Left lung (tissue), 10 donors: Measurements from ENCODE around the gene TTC1. TPM values are rescaled to one million over a fixed set of nuclear protein-coding genes. Genes with fewer than 3 reads are reported as not detected.
A peak's percentile ranks its signal among the peaks of the same experiment; 100 is the strongest.

ENCODE experiments used
- ATAC-seq: fragments of 200-7000 bp; cut with Tn5 transposase; one replicate; pipeline ENCODE4 v1.9.1; 2020; ENCODE audit warnings: moderate library complexity
- DNase-seq, 4 donors: peaks; one replicate each; pipeline ENCODE4 v3.0.0-alpha.2; 2013 to 2020
- H3K27ac ChIP-seq, 2 donors: fragments of 200-600 bp; sonication (generic) in 1 of 2; one replicate each; pipeline versions ENCODE4 v1.5.0 to v1.8.0; 2020 to 2021
- H3K27me3 ChIP-seq, 2 donors: fragments of 200-600 bp; sonication (generic) in 1 of 2; one replicate each; pipeline versions ENCODE4 v1.5.0 to v1.8.0; 2020 to 2021
- H3K36me3 ChIP-seq, 2 donors: fragments of 200-600 bp; sonication (generic) in 1 of 2; one replicate each; pipeline versions ENCODE4 v1.5.0 to v1.8.0; 2020 to 2021
- H3K4me1 ChIP-seq, 2 donors: fragments of 200-600 bp; one replicate each; pipeline ENCODE4 v1.8.0; 2021
- H3K4me3 ChIP-seq, 2 donors: fragments of 200-600 bp; sonication (generic) in 1 of 2; one replicate each; pipeline versions ENCODE4 v1.5.0 to v1.8.0; 2020 to 2021; ENCODE audit warnings: mild to moderate bottlenecking in 1 of 2
- H3K9me3 ChIP-seq, 2 donors: fragments of 200-600 bp; sonication (generic) in 1 of 2; one replicate each; pipeline versions ENCODE4 v1.5.0 to v1.8.0; 2020 to 2021
- CTCF ChIP-seq, 2 donors: fragments of 200-600 bp; sonication (generic) in 1 of 2; IDR thresholded peaks; one replicate each; pipeline versions ENCODE4 v1.5.0 to v1.8.0; 2021; ENCODE audit warnings: antibody characterized with exemption in 2 of 2
- intact Hi-C, 2 donors: fragments of 100-400 bp; cut with DNase I; formaldehyde crosslinking; loops; one replicate each; pipeline versions ENCODE4 v1.11.2 to v1.14.2; 2022
- polyA plus RNA-seq, 6 donors: library from polyadenylated mRNA; unstranded; fragments of 120-200 nt; gene quantifications; one replicate each; pipeline ENCODE4 v1.2.1, GENCODE V29; 2013; ENCODE audit not compliant: insufficient read length in 6 of 6
- total RNA-seq, 2 donors: library from RNA; stranded (reverse); fragmentation: NEBNext Ultra II Directional; extraction: Animal tissue kit (Norgen Biotek cat#: 25700); gene quantifications; one replicate each; pipeline ENCODE4 v1.2.1, GENCODE V29; 2021
- donor health status: DM: no; HTN: yes; CAD: no.
- donor health status: DM: no; HTN: no; CAD: no.

The TTC1 gene
- total and polyA plus RNA-seq, 8 donors: 43.1 to 58.5 (median 53.5) TPM

- peaks cover 0 to 3% of the 10 kb centered on the region in 2 donors for H3K4me1 ChIP-seq
- ATAC-seq: no peak
- no peak for TF ChIP-seq CTCF (IDR thresholded peaks at IDR 0.05)
- H3K9me3 ChIP-seq: no peaks in the 10 kb centered on the region
- H3K4me3 ChIP-seq: no peak overlapping the region
- no peak overlapping the region for H3K27ac ChIP-seq
- peaks cover 0 to 54% of the 10 kb centered on the region in 2 donors for H3K36me3 ChIP-seq
- no peak for DNase-seq
- no peaks in the 10 kb centered on the region for H3K27me3 ChIP-seq
- intact Hi-C loops: no loop called here
These were observed 36.0 kb downstream of the TTC1 start for GRCh38 chr5:160044967-160045366.

- ATAC-seq: peak; percentile 17
- intact Hi-C loops: no loop called here
- H3K36me3 ChIP-seq: peaks cover 0 to 56% of the 10 kb centered on the region in 2 donors
- peaks cover 0 to 3% of the 10 kb centered on the region in 2 donors for H3K4me1 ChIP-seq
- no peak for TF ChIP-seq CTCF (IDR thresholded peaks at IDR 0.05)
- H3K27me3 ChIP-seq: no peaks in the 10 kb centered on the region
- no peak overlapping the region for H3K27ac ChIP-seq
- DNase-seq: no peak
- H3K4me3 ChIP-seq: no peak overlapping the region
- H3K9me3 ChIP-seq: no peaks in the 10 kb centered on the region
These were observed 38.5 kb downstream of the TTC1 start for GRCh38 chr5:160047423-160047822.

- intact Hi-C loops: no loop called here
- Histone ChIP-seq H3K27ac (no peak overlapping the region), H3K9me3 (no peaks in the 10 kb centered on the region), H3K36me3 (peaks cover 0 to 60% of the 10 kb centered on the region in 2 donors), H3K27me3 (no peaks in the 10 kb centered on the region), H3K4me1 (peaks cover 0 to 3% of the 10 kb centered on the region in 2 donors), H3K4me3 (no peak overlapping the region)
- TF ChIP-seq CTCF (IDR thresholded peaks at IDR 0.05): no peak
- ATAC-seq (peak; percentile 80), DNase-seq (peak in 1 of 4 donors; percentile 37)
These were observed 39.2 kb downstream of the TTC1 start for GRCh38 chr5:160048131-160048530.

GRCh38 chr5:160049099-160049498 lies 40.2 kb downstream of the TTC1 start:
- H3K4me1 ChIP-seq: peaks cover 0 to 3% of the 10 kb centered on the region in 2 donors
- intact Hi-C loops: no loop called here
- H3K36me3 ChIP-seq: peaks cover 0 to 62% of the 10 kb centered on the region in 2 donors
- H3K27ac ChIP-seq: no peak overlapping the region
- no peak for ATAC-seq
- H3K4me3 ChIP-seq: no peak overlapping the region
- no peaks in the 10 kb centered on the region for H3K27me3 ChIP-seq
- no peak for DNase-seq
- no peaks in the 10 kb centered on the region for H3K9me3 ChIP-seq
- TF ChIP-seq CTCF (IDR thresholded peaks at IDR 0.05): no peak

- ATAC-seq: no peak
- no peaks in the 10 kb centered on the region for H3K4me1 ChIP-seq
- peaks cover 0 to 94% of the 10 kb centered on the region in 2 donors for H3K36me3 ChIP-seq
- H3K9me3 ChIP-seq: no peaks in the 10 kb centered on the region
- no peaks in the 10 kb centered on the region for H3K27me3 ChIP-seq
- TF ChIP-seq CTCF (IDR thresholded peaks at IDR 0.05): no peak
- H3K4me3 ChIP-seq: no peak overlapping the region
- no peak for DNase-seq
- intact Hi-C loops: no loop called here
- H3K27ac ChIP-seq: no peak overlapping the region
These were observed 45.1 kb downstream of the TTC1 start for GRCh38 chr5:160054047-160054446.
